Body of pancreas (tissue), 4 donors: Measurements from ENCODE around the gene MRPL4.

Experiments
- POLR2A ChIP-seq, 3 donors: fragments of 450-650 bp; IDR thresholded peaks; one replicate each; pipeline ENCODE4 v1.6.1; 2016; ENCODE audit warnings: antibody characterized with exemption in 3 of 3, mild to moderate bottlenecking in 2 of 3
- TF ChIP-seq, protein P1 (sequence below), 7 experiments: fragments of 450-650 bp in 4 of 7; fragments of 200-600 bp in 3 of 7; sonication (generic) in 3 of 7; IDR thresholded peaks; one replicate each; pipeline ENCODE4 v1.5.1; 2016 to 2019; ENCODE audit warnings: antibody characterized with exemption in 7 of 7

DNA sequence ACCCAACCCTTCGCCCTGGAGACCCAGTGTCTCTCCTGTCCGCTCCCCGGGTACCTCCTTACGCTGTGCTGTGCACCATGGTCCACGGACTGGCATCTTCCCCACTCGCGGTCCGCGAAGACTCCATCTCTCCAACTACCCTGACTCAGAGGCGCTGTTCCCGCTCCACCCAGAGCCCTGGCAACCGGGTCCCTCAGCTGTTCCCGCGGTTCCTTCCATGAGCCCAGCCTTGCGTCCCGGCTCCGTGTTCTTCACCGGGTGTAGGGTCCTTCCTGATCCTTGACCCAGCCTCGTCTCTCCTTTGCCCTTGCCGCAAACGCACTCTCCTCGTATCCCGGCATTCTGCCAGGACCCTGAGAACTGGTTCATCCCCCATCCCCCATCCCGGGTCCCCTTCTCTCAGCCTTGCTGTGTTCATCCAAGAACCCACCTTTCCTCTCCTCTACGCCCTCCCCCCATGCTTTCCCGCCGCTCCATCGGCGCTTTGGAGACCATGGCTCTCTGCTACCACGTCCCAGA is 38.4 kb downstream of the MRPL4 start:
- TF ChIP-seq POLR2A (IDR thresholded peaks at IDR 0.05), result no peak
- TF ChIP-seq, protein P1, sequence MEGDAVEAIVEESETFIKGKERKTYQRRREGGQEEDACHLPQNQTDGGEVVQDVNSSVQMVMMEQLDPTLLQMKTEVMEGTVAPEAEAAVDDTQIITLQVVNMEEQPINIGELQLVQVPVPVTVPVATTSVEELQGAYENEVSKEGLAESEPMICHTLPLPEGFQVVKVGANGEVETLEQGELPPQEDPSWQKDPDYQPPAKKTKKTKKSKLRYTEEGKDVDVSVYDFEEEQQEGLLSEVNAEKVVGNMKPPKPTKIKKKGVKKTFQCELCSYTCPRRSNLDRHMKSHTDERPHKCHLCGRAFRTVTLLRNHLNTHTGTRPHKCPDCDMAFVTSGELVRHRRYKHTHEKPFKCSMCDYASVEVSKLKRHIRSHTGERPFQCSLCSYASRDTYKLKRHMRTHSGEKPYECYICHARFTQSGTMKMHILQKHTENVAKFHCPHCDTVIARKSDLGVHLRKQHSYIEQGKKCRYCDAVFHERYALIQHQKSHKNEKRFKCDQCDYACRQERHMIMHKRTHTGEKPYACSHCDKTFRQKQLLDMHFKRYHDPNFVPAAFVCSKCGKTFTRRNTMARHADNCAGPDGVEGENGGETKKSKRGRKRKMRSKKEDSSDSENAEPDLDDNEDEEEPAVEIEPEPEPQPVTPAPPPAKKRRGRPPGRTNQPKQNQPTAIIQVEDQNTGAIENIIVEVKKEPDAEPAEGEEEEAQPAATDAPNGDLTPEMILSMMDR (IDR thresholded peaks at IDR 0.05), result no peak
